Lower leg skin (tissue), 4 donors: ENCODE measurements around the gene GABRD. TPM values are rescaled to one million over a fixed set of nuclear protein-coding genes. Genes with fewer than 3 reads are reported as not detected.

Source experiments
- DNase-seq, 2 donors: peaks; one replicate each; pipeline ENCODE4 v3.0.0-alpha.2; 2019; ENCODE audit warnings: low spot score in 2 of 2
- H3K4me3 ChIP-seq: fragments of 200-600 bp; sonication (generic); 2 replicates; pipeline ENCODE4 v1.5.1; 2017; ENCODE audit warnings: mild to moderate bottlenecking, low read depth; ENCODE audit not compliant: poor library complexity, severe bottlenecking
- POLR2A ChIP-seq, 2 donors: fragments of 450-650 bp; IDR thresholded peaks; one replicate each; pipeline ENCODE4 v1.6.1; 2016 to 2017; ENCODE audit warnings: antibody characterized with exemption in 2 of 2, mild to moderate bottlenecking in 1 of 2, moderate library complexity in 1 of 2
- WGBS, 2 donors: methylation state at CpG; one replicate each; pipeline ENCODE4 v1.1.5; 2018; 5-methylcytosine and 5-hydroxymethylcytosine counted together
- intact Hi-C: fragments of 100-400 bp; cut with DNase I; formaldehyde crosslinking; loops from one replicate; pipeline ENCODE4 v1.15.0; 2023; ENCODE audit warnings: low total_unique reads
- total RNA-seq, 4 donors: library from RNA; depleted of rRNA; stranded (reverse); fragments of >200 nt; gene quantifications; one replicate each; pipeline ENCODE4 v1.1.0, GENCODE V29; 2016
- TF ChIP-seq, protein P1 (sequence below), 3 donors: fragments of 450-650 bp; IDR thresholded peaks; one replicate each; pipeline ENCODE4 v1.5.1; 2016; ENCODE audit warnings: antibody characterized with exemption in 3 of 3, mild to moderate bottlenecking in 3 of 3, moderate library complexity in 2 of 3

GABRD gene
- total RNA-seq, 4 donors from 2014 or later: 1.1 to 5.1 (median 2.0) TPM; not detected in 1

DNA sequence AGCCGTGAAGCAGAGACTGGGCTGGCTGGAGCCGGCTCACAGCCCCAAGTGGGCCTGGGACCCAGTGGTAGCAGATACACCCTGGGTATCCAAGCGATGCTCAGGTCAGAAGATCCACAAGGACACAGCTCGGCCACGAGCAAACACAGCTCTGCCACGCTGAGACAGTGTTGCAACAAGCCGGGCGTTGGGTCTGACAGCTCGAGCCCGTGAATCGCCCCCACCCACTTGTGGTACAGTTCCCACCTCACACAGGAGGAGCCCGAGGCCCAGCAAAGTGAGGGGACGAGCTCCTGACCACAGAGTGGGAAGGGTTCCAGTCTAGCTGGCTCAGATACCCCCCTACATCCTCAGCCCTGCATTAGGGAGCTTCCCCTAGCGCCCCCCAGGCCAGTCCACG is 22.2 kb downstream of the GABRD start:
- no peak for DNase-seq
- TF ChIP-seq, protein P1, sequence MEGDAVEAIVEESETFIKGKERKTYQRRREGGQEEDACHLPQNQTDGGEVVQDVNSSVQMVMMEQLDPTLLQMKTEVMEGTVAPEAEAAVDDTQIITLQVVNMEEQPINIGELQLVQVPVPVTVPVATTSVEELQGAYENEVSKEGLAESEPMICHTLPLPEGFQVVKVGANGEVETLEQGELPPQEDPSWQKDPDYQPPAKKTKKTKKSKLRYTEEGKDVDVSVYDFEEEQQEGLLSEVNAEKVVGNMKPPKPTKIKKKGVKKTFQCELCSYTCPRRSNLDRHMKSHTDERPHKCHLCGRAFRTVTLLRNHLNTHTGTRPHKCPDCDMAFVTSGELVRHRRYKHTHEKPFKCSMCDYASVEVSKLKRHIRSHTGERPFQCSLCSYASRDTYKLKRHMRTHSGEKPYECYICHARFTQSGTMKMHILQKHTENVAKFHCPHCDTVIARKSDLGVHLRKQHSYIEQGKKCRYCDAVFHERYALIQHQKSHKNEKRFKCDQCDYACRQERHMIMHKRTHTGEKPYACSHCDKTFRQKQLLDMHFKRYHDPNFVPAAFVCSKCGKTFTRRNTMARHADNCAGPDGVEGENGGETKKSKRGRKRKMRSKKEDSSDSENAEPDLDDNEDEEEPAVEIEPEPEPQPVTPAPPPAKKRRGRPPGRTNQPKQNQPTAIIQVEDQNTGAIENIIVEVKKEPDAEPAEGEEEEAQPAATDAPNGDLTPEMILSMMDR (IDR thresholded peaks at IDR 0.05): no peak
- intact Hi-C loops: no loop called here
- H3K4me3 ChIP-seq: no peak overlapping the region
- WGBS, 2 donors: 74 to 84% methylated on average over 14 to 15 of the region's 15 CpGs

DNA sequence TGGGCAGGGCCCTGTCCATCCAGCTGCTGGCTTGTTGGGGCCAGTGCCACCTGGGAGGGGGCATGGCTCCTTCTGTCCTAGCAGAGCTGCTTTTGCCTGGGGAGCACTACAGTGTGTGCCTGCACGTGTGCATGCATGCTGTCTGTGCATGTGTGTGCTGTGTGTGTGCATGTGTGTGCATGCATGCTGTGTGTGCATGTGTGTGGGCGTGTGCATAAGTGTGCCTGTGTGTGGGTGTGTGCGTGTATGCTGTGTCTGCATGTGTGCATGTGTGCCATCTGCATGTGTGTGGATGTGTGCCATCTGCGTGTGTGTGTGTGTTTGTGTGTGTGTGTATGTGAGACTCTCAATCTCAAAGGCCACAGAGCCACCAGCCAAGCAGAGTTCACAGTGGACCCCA is 22.7 kb downstream of the GABRD start:
- TF ChIP-seq, protein P1 (IDR thresholded peaks at IDR 0.05): no peak
- no peak for TF ChIP-seq POLR2A (IDR thresholded peaks at IDR 0.05)
- DNase-seq: no peak
- 64 to 78% methylated on average over 4 of the region's 4 CpGs for WGBS, 2 donors
- intact Hi-C loops: no loop called here
- no peak overlapping the region for H3K4me3 ChIP-seq

DNA sequence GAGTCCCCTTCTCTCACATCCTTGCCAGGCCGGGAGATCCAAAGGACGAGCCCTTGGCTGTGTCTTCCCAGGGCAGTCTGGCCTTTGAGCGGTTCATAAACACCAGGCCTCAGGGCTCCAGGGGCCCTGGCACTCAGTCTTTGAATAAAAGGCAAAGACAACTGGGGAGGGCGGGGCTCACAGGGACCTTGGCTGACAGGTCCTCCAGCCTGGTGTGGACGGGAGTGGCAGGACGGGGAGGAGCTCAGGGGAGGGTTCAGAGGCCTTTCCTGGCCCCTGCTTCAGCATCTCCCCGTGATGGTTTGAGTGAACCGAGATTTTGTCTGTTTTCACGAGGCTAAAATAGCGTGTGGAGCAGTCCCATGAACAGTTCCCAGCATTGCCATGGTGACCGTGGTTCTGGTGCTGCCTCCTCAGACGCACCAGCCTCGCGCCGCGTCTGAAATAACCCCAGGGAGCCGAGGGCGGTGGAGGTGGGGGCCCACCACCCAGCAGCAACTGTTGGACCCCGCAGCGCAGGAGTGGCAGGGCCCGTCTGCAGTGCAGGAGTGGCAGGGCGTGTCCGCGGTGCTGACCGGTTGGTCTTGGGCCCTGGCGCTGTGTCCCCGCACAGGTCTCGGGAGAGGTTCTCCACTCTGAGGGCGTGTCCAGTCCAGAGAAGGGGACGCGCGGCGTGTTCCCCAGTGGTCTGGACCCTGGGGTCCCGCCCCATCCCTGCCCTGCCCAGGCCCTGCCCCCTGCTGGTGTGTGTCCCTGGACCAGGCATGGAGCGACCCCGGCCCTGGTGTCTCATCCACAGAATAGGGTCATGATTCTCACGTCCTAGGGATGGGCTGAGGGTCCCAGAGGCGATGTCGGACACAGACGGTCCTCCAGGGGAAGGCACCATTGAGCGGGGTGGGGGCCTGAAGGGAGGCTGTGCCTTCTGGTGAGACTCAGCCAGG is 24.0 kb downstream of the GABRD start:
- no peak for TF ChIP-seq POLR2A (IDR thresholded peaks at IDR 0.05)
- TF ChIP-seq, protein P1 (IDR thresholded peaks at IDR 0.05): no peak
- no peak for DNase-seq
- no peak overlapping the region for H3K4me3 ChIP-seq
- intact Hi-C loops: no loop called here
- 66 to 73% methylated on average over 35 to 39 of the region's 41 CpGs for WGBS, 2 donors

DNA sequence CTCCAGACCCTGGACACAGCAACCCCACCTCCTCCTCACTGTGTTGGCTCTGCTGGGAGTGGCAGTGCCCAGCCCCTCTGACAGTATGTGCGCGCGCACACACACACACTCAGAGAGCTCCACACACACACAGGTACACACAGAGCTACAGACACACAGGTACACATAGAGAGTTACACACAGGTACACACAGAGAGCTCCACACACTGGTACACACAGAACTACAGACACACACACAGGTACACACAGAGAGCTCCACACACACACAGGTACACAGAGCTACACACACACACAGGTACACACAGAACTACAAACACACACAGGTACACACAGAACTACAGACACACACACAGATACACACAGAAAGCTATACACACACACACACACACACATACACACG is 24.7 kb downstream of the GABRD start:
- TF ChIP-seq, protein P1 (IDR thresholded peaks at IDR 0.05): no peak
- no peak for TF ChIP-seq POLR2A (IDR thresholded peaks at IDR 0.05)
- intact Hi-C loops: no loop called here
- WGBS, 2 donors: 91 to 96% methylated on average over 4 of the region's 4 CpGs
- no peak for DNase-seq
- H3K4me3 ChIP-seq: no peak overlapping the region

- WGBS, 2 donors: 7 to 11% methylated on average over 31 to 45 of the region's 75 CpGs
- no peak overlapping the region for H3K4me3 ChIP-seq
- peak in 1 of 2 donors; percentile 93 for DNase-seq
- TF ChIP-seq POLR2A (IDR thresholded peaks at IDR 0.05): no peak
- TF ChIP-seq, protein P1 (IDR thresholded peaks at IDR 0.05): no peak
- intact Hi-C loops: loop anchor here (5.0 kb wide), 1 partner anchor 87 kb away; no protein-coding TSS in a partner anchor
Observed at GRCh38 chr1:2044510-2045319, 25.6 kb downstream of the GABRD start.
